Stimulated activated CD8-positive, alpha-beta memory T cell treated with anti-CD3 and anti-CD28 coated beads, Interleukin-12 subunit alpha, Interleukin-12 subunit beta, amount 100 ng/mL, for 1 hour (primary cell): ENCODE results near the gene ZNF124.

ENCODE experiments used
- DNase-seq: peaks from one replicate; pipeline ENCODE4 v3.0.0-alpha.2; 2020; ENCODE audit warnings: low read depth

Gene ZNF124

DNA sequence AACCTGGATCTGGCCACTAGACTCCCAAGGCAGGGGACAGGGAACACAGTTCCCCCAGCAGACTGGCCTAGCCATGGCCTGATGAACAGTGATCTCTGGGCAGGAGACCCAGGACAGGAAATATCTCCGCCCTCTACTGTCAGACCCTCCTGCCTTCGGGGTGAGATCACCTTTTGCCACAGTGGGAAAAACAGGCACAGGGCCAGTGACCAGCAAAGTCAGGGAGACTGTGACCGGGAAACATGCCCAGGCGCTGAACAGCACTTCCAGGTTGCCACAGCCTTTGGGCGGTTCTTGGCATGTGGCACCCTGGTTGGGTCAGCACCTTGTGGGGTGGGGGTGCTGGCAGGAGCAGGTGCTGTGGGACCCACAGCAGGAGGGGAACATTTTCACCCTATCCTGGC, 58.7 kb downstream of the ZNF124 start:
- DNase-seq = no peak

DNA sequence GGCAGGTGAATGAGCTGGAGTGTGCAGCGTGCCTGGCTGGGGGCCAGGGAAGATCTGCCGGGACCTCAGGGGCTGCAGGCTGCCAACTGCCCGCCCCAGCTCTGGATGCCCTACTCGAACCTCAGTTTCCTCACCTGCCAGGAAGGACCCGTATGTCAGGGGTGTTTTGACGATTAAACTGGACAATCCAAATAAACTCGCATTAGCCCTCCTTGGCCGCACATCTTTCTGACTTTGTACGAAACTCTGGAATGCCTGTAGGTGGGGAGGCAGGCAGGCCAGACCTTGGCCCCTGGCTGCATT, 59.4 kb downstream of the ZNF124 start:
- DNase-seq = no peak

DNA sequence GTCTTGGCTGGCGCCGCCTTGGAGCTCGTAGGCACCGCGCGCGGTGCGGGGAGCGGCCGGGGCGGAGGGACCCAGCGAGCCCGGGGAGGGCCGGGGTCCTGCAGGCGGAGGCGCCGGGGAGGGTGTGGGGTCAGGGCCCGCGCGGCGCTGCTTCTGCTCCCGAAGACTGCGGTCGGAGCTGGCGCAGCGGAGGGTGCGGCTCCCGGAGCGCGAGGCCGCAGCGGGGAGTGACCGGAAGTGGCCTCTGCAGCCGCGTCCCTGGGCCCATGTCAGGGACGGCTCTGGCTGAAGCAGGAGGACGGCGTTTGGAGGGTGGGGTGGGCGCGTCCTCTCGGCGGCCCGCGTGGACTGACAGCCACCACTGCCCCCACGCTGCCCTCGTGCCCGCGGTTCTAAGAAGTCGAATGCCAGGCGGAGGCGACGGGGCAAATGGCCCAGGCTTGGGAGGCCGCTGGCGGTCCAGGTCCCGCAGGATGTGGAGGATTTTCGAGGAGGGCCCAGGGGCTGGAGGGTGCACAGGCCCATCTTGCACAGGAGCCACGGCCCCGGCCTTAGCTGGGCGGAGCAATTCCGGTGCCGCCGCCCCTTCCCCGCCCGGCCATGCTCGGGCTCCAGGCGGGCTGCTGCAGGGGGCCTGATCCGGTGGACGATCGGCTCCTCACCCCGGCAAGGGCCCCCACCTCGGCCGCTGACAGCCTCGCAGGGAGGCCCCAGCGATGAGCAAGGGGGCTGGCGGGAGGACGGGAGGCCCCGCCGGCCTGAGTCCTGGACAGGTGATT, 59.9 kb downstream of the ZNF124 start:
- DNase-seq = no peak

DNA sequence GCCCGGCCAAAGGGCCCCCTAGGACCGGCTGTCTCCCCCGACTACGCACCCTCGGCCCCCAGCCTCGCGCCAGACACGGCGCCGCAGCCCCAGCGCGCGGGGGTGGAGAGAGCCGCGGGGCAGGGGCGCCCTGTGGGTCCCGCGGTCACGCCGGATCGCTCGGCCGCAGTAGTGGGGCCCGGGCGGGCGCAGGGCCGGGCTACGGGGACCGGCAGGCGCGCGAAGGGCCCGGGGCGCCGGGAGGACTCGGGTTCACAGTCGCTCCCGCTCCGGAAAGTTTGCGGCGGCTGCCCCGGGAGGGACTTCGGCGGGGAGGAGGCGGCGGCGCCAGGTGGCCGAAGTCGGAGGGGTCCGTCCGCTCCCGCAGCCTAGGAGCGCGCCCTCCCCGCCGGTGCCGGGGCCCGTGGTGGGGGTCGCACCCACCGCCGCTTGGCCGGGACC, 60.5 kb downstream of the ZNF124 start:
- no peak for DNase-seq

- no peak for DNase-seq
Measured at GRCh38 chr1:247110627-247111258, 61.1 kb downstream of the ZNF124 start.

DNA sequence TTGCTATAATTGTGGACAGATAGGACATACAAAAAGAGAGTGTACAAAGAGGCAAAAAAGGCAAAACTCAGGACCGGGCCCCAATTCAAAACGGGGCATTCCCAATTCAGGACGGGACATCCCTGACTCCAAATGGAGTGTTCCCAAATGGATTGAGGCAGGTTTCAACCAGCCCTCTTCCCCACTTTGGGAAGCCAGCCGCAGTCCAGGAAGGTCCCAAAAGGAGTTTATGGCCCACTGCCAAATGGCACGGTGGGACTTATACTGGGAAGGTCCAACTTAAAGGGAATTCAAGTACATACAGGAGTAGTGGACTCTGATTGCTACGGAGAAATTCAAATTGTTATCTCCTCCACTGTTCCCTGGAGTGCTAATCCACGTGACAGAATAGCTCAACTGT, 64.1 kb downstream of the ZNF124 start:
- DNase-seq = no peak

- no peak for DNase-seq
Measured at GRCh38 chr1:247105966-247106365, 65.9 kb downstream of the ZNF124 start.
